ENCODE results near the gene APOM. TPM values are rescaled to one million over a fixed set of nuclear protein-coding genes. Genes with fewer than 3 reads are reported as not detected.

The APOM gene
- total RNA-seq, 1 donor, result 2.0 TPM

- no peak for TF ChIP-seq CTCF (IDR thresholded peaks at IDR 0.05; ENCODE audit: insufficient read depth, low read length)
- peak overlapping the region; percentile 93 for H3K4me3 ChIP-seq (ENCODE audit: low read depth, low read length)
- DNase-seq (ENCODE audit: low read depth), result peak; percentile 22
Measured at GRCh38 chr6:31621991-31622390, 33.7 kb upstream of the APOM start.

GRCh38 chr6:31622684-31623091 is 33.0 kb upstream of the APOM start:
- H3K4me3 ChIP-seq (ENCODE audit: low read depth, low read length), result peak overlapping the region; percentile 93
- DNase-seq (ENCODE audit: low read depth), result no peak
- TF ChIP-seq CTCF (IDR thresholded peaks at IDR 0.05; ENCODE audit: insufficient read depth, low read length), result no peak

DNA sequence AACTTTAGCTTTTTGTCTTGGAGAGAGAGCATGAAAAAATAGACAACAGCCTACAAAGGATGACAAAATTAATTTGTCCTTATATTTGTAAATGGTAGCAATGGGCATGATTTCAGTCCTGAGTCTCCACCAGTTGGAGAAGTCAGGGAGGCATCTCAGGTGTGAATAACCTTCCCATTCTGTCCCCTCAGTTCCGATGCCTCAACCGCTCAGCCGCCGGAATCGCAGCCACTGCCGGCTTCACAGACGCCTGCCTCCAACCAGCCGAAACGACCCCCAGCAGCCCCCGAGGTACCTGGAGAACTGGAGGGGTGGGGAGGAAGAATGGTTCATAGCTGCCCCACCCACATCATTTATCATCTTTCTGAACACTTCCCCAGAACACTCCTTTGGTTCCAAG is 31.6 kb upstream of the APOM start:
- no peak for TF ChIP-seq CTCF (IDR thresholded peaks at IDR 0.05; ENCODE audit: insufficient read depth, low read length)
- DNase-seq (ENCODE audit: low read depth), result no peak
- H3K4me3 ChIP-seq (ENCODE audit: low read depth, low read length), result no peak overlapping the region

GRCh38 chr6:31626952-31627351 is 28.7 kb upstream of the APOM start:
- no peak for DNase-seq (ENCODE audit: low read depth)
- no peak for TF ChIP-seq CTCF (IDR thresholded peaks at IDR 0.05; ENCODE audit: insufficient read depth, low read length)
- H3K4me3 ChIP-seq (ENCODE audit: low read depth, low read length), result no peak overlapping the region

- no peak overlapping the region for H3K4me3 ChIP-seq (ENCODE audit: low read depth, low read length)
- no peak for TF ChIP-seq CTCF (IDR thresholded peaks at IDR 0.05; ENCODE audit: insufficient read depth, low read length)
- no peak for DNase-seq (ENCODE audit: low read depth)
Measured at GRCh38 chr6:31627690-31628287, 27.9 kb upstream of the APOM start.

- TF ChIP-seq CTCF (IDR thresholded peaks at IDR 0.05; ENCODE audit: insufficient read depth, low read length), result no peak
- DNase-seq (ENCODE audit: low read depth), result no peak
- no peak overlapping the region for H3K4me3 ChIP-seq (ENCODE audit: low read depth, low read length)
Measured at GRCh38 chr6:31629014-31629413, 26.7 kb upstream of the APOM start.
